Activated T-cell treated with anti-CD3 and anti-CD28 coated beads for 4 hours (primary cell): Measurements from ENCODE around the gene NDUFB8.
"Not testable (repeated sequence)": the region's sequence is repeated elsewhere in the genome, so short reads cannot be mapped to it uniquely, and the experiment has no call there.

Source experiments
- DNase-seq: peaks from one replicate; pipeline ENCODE4 v3.0.0-alpha.2; 2020

Gene NDUFB8

DNA sequence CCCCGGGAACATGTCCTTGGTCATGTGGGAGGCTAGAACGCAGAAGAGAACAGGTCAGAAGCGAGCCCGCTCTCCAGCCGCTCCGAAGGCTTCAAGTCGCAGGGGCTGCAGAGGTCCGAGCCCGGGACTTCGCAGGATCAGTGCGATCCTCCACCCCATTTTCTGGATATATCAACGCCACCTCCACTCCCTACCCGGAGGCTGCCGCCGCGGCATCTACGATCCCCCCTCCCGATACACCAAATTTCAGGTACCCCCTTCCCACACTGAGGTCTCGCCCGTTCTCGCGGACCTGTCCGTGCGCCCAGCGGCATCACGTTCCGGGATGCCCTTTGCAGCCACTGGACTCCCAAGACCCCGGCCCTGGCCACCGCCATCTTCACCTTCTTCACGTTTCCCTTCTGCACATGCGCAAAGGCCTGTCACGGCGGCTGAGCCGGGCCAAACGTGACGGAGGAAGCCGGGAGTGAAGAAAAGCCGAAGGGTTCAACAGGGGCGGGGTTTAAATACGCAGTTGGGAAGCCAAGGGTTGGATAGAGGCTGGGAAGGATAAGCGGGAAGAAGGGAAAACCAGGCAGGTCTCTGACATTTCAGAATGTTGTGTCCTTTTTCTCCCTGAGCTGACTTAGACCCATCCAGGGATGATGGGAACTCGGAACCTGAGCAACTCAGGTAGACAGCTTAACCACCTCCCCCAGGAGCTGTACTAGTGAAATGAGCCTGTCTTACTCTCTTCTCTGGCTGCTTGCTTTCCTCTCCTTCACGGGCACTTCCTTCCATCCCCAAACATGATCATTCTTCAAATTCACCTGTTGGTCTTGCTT lies at the start of gene NDUFB8:
Gene NDUFB8 (minus strand): TSS at position 397 of the 824 bp plus-strand sequence. CDS start 20 bp downstream, at position 377.
- DNase-seq, result peak; percentile 85

DNA sequence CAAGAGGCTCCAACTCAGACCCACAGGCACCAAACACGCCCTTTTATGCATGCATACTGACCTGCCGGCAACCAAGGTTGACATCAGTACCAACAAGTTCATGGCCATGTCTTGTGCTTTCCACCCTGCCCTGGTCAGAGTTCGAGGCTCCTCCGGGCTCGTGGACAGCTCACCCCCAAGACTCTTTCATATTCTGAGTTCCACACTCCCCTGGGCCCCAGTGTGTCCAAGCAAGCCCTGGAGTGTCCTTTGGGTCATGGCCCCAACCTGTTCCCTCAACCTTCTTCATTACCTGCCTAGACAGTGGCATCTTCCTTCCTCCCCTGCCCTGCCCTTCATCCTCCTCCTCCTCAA lies 46.6 kb upstream of the NDUFB8 start:
- no peak for DNase-seq

DNA sequence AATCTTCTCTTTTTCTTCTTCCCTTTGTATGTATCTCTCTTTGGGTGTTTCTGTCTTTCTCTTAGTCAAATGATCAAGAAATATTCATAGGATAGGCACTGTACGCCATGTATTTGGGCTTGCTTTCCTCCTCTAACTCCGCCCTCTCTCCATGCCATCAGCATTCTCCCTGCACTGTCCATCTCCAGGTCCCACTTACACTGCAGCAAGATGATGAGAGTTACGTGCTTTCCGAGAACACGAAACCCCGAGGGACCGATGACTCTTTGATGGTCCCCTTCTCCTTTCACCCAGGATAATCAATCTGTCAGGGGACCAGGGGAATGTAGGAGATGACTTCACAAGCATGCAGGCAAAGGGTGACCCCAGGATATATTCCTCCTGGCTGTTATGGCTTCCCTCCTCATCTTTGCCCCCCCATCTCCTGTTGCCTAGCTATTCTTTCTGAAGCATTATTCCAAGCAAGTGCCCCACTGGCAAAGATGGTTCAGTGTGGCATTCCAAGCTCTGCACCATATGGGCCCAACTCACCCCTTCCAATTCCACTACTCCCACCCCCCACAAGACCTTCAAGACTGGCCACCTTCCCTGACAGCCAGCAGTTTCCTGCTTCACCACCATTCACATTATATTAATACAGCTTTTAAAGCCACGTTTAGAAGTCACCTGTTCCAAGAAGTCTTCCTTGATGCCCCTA lies 46.1 kb upstream of the NDUFB8 start:
- DNase-seq, result no peak

DNA sequence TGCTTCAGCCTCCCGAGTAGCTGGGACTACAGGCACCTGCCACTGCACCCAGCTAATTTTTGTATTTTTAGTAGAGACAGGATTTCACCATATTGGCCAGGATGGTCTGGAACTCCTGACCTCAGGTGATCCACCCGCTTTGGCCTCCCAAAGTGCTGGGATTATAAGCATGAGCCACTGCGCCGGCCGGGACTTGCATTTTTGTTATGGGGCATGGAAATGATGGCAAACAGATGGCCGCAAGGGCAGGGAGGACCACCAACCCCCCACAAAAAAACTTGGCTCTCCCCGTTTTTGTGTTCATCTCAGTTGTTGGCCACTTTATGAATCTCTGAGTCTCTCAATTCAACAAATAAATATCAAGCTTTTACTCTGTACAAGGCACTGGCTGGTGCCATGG lies 45.5 kb upstream of the NDUFB8 start:
- DNase-seq, result not testable (repeated sequence)

DNA sequence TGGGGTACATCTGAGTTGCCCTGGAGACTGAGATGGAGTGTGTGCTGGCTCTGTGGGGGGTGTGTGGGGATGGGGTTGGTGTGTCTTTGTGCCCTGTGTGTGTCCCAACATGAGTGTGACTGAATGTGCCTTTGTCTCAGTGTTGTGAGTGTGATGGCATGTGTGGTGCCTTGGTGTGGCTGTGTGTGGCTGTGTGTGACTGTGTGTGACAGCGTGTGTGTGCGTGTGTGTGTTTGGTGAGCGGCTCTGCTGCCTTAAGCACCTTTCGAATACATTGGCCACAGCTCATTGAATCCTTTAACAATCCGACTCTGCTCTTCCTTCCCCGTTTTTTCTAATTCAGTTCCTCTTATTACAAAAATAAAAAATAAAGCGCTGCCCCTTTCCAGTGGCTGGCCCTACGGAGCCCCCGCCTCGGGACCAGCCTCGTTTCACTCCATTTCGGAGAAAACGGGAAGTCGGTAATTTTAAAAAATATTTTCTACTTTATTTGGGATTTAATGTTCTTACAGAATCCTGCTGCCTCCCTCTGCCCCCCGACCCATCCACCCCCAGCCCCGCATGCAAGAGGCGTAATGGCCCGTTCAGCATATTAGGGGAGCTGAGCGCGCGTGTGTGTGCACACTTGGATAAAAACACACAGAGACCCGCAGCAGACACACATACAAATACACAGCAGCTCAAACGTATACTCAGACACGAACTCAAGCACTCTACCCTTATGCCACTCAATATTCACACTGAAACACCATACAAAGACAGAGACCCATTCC lies 41.6 kb upstream of the NDUFB8 start:
- DNase-seq, result no peak

DNA sequence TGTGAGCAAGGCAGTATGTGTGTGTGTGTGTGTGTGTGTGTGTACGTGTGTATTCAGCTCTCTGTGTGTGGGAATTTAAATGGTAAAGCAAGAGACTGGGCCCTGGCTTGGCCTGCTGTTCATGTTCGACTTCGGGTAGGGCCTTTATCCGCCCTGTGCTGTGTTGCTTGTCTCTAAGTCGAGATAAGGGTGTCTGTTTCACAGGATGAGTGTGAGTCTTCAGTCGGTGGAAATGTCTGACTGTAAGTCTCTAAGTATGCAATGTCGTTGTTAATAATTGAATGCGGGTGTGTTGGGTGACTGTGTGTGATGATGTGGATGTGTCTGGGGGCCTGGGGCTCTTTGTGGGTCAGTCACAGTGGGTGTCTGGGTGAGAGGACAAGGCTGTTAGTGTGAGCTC lies 40.8 kb upstream of the NDUFB8 start:
- DNase-seq, result no peak

DNA sequence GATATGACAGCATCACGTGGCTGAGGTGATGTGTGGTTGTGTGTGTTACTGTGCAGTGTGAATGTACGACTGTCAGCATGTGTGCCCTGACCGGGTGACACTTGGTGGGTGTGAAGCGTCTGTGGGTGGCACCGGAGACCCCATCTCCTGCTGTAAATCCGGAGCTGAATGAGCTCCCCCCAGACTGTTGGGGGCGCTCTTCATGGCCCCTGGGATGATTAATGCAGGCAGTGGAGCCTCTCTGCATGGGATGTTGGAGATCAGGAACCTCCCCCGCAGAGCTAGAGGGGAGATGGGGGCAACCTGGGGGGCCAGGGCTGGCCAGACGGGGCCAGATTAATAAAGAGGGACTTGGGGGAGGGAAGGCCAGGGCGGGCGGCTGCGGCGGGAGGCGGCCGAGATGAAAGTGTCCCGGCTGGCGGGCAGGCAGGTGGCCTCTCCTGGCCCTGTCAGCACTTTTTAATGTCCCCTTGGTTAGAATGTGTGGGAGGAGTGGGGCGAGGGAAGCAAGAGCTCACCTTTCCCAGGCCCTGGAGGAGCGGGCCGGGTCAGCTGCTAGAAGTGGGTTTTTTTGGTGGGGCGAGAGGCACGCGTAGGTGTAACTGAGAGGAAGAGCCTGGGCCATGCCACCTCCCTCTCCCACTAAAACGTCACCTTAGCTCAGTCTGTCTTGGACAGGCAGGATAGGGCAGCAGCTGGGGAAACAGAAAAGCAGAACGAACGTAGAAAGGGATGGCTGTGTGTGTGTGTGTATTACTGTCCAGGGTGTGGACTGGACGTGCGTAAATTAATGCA lies 40.2 kb upstream of the NDUFB8 start:
- no peak for DNase-seq

DNA sequence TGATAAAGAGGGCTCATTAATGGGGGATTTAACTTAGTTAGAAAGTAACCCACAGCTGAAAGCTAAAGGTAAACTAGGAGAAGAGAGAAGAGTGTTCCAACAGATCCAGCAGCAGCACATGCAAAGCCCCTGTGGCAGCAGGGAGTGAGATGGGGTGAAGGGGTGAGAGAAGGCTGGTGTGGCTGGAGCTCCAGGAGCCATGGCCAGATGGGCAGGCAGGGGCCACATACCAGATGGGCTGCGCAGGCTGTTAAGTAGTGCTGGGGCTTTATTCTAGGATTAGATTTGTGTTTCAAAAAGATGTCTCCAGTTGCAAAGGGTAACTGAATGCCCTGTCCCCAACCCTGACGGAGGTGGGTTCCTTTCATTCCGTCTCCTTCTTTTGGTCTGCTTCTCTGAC lies 39.2 kb upstream of the NDUFB8 start:
- DNase-seq, result no peak

DNA sequence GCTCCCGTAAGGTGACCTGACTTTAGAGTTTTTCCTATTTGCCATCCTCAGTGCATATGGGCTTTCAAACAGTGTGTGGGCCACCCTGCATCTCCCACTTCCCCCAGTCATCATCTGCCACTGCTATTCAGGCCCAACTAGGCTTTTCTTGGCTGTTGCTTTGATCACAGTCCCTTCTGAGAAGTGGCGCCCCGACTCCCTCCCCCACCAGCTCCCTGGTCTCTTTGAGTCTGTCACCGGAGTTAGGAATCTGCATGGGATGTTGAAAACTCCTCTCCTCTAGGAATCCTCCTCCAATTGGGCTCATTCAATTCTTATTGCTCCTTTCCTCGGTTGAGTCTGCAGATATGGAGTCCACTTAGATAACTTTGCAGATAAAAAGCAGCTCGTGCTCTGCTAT lies 38.2 kb upstream of the NDUFB8 start:
- no peak for DNase-seq

DNA sequence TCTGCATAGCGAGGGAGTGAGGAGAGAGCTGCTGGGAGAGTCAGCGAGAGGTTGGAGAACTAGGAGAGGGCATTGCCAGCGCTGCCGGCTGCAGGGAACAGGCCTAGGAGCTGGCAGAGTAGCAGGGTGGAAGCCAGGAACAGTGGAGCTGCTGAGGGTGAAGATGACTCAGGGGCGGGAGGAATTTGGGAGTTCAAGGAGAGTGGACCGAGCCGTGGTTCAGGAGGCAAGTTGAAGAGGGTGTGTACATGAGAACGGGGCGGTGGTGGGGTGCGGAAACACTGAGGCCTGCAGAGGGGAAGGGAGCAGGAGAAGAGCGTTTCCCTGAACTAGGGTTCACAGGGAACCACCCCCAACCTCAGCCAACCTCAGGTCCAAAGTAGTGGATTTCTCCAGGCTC lies 37.6 kb upstream of the NDUFB8 start:
- DNase-seq, result no peak

DNA sequence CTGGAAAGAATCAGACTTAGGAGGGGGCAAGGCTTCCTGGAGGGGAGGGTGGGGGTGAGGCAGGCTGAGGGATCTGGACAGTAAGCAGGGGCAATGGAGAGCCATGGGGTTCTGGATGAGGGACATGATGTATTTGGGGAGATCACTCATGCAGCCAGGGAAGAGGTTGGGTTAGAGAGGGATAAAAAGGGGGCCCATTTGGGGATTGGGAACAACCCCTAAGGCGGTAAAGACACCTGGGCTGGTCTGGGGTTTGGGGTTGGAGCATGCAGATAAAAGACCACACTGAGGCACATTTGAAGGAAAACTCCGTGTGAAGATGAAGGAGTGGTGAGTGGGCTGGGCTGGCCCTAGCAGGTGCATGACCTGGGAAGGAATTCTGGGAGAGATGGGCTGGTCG lies 36.9 kb upstream of the NDUFB8 start:
- no peak for DNase-seq

DNA sequence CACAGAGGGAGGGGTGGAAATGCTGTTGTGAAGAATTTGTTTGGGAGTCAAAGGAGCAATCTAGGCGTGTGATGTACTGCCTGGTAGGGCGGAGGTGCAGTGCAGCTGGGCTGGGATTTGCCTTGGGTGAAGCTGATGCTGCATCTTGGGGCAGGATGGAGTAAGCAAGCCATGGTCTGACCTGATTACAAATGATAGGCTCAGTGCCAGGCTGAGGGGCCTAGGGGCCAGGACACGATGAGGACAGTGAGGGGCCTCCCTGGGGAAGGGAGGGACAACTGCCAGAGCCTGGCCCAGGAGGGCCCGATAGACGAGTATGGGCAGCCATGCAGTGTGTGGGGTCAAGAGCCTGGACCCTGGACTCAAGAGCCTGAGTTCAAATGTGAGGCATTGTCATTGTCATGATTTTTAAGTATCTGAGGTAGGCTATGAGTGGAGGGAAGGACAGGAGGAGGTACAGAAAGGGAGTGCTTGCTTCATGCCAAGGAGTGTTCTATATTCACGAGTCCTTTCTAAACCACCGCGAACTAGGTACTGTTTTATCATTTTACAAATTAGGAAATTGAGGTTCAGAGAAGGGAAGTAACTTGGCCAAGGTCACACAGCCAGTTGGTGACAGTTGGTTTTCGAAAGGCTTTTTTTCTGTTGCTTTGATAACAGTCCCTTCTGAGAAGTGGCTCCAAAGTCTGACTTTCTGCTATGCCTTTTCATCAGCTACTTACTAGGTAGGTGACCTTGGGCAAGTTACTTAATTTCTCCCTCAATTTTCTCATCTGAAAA lies 35.7 kb upstream of the NDUFB8 start:
- DNase-seq, result no peak

DNA sequence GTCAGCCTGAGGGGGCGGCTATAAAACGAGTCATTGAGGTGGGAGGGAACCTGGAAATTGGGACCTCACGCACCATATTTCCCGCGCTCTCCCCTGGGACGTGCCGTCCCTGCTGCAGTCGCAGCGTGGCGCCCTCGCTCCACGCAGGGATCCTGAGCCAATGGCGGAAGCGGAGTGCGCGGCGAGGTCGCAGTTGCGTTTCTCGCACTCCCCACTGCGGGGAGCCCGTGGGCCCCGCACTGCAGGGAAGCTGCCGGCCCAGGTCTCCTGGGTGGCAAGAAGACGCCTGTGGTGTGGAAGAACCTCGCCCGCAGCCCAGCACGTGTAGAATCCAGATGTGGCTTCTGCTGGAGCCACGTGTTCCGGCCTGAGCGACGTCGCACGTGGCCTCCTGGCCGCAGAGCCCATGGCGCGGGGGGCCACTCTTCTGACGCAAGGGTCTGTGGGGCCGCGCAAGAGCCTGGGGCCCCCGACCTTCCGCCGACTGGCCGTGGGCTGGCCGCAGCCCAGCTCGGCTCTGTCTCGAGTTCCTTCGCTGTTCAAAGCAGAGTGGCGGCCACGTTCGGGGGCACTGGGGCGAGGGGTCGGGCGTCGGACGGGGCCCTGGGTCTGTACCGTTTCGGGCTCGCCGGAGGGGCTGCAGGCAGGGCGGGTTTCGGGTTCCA lies 32.5 kb upstream of the NDUFB8 start:
- DNase-seq, result peak; percentile 67

DNA sequence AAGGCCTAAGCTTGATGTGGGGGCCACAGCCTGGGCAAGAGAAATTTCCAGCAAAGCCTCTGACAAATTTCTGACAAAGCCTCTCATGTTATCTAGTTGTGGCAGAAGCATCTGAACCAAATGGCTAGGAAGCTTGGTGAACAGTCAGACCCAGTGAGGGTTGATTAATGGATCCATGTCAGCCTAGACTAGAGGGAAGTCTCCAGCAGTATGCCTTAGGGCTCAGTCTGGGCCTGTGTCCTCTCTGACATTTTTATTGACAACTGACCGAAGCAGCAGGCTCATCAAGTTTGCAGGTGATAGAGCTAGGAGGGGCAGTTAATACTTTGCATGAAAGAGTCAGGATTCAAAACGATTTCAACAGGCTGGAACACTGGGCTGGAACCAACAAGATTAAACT lies 31.3 kb upstream of the NDUFB8 start:
- DNase-seq, result no peak

DNA sequence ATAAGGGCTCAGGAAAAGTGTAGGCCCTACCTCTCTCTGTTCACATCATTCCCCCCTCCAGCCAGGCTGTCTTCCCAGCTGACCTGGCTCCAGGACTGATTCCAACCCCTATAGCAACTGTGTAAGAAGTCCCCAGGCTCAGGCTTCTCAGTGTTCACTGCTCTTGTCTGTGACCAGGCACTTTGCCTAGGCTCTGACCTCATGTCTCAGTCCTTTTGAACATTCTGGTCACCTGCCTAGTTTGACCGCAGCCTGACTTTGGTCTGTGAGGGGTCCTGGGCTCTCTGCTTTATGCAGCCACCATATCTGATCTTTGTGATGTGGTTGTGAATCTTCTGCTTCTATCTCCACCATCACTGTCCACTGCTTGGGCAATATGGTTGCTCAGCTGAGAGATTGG lies 30.6 kb upstream of the NDUFB8 start:
- DNase-seq, result no peak

DNA sequence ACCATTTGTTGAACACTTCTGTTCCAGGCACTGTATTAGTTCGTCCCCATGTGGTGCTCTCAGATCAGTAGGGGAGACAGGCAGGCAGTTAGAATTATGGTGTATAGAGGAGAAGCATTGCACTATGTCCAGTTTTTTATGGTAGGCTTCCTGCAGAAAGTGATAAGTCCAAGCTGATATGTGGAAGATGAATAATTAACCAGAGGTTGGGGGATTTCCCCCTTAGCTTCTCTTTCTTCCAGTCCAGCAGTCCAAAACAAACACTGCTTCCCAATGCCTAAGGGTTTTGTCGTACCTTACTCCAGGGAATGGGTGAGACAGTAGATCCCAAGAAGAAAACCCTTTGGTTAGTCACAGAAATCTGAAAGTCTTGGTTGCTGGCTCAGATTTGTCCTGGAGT lies 25.2 kb upstream of the NDUFB8 start:
- DNase-seq, result no peak

DNA sequence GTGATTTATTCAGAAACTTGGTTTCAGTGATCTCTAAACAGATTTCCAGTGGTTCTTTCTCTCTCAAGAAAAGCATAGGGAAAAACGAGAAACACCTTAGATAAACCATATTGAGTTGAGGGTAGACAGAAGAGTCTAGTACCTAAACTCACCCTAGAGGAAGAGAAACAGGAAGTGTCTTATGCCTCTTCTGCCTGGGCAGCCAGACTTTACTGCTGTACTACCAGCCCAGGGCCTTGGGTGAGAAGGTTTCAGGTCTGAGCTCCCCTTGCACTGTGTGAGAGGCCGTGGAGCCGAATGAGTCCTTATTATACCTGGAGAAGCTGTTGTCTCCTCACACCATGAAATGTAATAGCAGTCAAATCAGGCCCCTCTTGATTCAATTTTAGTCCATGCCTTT lies 24.3 kb upstream of the NDUFB8 start:
- DNase-seq, result no peak

DNA sequence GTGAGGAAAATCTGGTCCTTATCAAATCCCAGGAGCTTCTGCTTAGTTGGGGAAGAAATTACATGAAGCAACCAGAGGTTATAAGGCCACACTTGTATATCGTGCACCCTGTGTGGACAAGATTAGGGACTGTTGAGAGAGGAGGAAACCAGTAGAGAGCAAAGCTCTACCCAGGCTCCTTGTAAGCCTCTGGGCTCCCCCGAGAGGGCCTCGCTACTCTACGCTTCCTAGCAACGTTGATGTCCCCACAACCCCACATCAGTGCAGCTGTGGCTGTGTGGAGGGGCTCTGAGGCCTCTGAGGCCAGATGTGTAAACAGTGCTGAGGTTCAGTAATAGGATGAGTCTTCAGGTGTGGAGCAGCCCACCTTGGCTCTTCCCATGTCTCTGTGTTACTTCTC lies 22.1 kb upstream of the NDUFB8 start:
- no peak for DNase-seq

DNA sequence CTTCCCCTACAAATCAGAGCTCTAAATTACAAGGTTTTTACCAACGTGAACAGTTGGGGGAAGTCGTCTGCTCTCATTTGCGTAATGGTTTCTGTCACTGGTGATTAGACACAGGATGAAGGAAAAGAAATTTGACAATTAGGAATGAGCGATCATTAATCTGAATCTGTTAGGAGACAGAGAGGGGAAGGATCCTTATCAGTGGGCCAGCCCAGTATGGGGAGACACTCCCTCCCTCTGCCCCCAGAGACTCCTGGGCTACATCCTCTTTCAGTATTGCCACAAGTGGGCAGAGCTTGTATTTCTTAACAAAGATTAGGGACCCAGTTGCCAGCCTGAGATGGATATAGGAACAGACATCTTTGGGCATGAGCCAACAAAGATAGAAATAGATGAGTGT lies 21.5 kb upstream of the NDUFB8 start:
- no peak for DNase-seq

DNA sequence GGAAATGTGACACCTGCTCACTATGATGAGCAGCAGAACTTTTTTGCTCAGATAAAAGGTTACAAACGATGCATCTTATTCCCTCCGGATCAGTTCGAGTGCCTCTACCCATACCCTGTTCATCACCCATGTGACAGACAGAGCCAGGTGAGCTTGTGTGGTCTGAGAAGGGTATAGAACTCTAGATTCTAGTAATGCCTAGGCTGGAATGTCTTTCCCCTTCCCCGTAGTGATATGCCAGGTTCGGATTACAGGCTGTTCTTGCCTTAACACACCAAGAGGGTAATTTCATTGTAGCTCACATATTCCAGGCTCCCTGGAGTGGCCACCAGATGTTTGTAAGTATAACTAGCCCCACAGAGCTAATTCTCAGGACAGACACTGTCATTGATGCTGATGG lies 15.3 kb upstream of the NDUFB8 start:
- DNase-seq, result no peak

DNA sequence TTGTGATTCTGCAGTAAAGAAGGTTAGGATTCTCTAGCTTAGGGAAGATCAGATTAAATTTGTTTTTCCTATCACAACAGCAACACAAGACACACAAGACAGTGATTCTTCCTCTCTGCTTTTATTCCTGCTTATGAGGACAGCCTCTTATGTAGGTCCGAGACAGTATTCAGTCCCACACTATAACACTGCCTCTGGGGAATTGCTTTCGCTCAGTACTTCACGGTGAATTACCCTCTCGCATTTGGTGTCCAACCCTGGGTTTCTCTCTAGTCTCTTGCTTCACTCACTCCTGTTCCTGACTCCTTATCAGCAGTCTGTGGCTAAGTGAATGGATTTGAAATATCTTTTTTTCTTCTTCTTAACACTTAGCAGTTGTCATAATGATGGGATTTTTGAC lies 7.8 kb upstream of the NDUFB8 start:
- no peak for DNase-seq
